HG03442 (cell line): ENCODE results near the gene GATC.
A peak's percentile ranks its signal among the peaks of the same experiment; 100 is the strongest.
"Not testable (repeated sequence)": the region's sequence is repeated elsewhere in the genome, so short reads cannot be mapped to it uniquely, and the experiment has no call there.

Source experiments
- ATAC-seq: cut with Tn5 transposase; IDR thresholded peaks from one replicate; pipeline ENCODE4 v1.9.1; 2021; ENCODE audit warnings: mild to moderate bottlenecking, moderate library complexity; ENCODE audit not compliant: unreplicated experiment

The GATC gene

DNA sequence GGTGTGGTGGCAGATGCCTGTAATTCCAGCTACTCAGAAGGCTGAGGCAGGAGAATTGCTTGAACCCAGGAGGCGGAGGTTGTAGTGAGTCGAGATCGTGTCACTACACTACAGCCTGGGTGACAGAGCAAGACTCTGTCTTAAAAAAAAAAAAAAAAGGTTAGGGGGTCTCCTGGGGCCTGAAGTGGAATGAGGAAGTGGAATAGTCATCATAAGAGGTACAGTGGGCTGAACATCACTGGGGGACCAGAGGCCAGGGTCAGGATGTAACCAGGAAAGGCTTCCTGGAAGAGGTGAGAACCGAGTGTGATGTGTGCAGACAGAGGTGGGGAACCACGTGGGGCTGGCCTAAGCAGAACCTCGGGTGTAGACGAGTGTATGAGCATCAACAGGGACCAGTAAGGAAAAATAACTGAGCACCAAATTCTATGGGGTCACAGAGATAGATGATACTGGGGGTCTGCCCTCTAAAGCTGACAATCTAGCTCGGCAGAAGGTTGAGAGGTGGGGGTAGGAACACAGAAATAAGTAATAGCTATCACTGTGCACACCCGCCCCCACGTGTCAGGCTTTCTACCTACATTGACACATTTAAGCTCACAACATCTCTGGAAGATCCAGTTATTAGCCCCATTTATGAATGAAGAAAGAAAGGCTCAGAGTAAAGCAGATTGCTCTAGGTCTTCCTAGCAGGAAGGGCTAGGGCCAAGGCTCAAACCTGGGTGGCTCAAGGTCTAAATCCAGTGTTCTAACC lies 13.3 kb upstream of the GATC start:
- no peak for ATAC-seq

DNA sequence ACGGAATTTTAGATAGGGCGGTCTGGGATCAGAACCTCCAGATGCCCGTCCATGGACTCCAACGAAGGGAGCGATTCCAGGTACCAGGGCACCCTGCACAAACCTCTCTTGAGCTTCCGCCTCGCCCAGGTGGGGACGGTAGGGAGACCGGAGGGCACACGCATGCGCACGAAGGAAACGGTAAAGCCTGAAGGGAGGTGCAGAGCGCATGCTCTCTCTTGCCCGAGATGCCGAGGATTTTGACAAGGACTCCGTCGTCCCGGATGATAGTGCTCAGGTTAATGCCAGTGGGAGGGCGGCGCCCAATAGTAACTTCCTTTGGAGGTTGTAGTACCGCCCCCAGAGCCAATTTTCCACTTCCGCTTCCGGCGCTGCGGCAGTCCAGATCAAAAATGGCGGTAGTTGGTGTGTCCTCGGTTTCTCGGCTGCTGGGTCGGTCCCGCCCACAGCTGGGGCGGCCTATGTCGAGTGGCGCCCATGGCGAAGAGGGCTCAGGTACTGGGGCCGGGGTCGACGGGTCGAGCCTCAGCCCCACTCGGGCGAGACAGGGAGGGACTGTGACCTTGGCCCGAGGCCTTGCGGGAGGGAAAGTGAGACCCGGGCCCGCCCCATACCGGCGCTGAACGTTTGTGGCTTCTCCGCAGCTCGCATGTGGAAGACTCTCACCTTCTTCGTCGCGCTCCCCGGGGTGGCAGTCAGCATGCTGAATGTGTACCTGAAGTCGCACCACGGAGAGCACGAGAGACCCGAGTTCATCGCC lies 8.3 kb upstream of the GATC start, which contains the start of gene COX6A1:
COX6A1 (plus strand) TSS at position 379 of the 760 bp plus-strand sequence; CDS start at position 393, 14 bp downstream.
- peak; percentile 94 for ATAC-seq

DNA sequence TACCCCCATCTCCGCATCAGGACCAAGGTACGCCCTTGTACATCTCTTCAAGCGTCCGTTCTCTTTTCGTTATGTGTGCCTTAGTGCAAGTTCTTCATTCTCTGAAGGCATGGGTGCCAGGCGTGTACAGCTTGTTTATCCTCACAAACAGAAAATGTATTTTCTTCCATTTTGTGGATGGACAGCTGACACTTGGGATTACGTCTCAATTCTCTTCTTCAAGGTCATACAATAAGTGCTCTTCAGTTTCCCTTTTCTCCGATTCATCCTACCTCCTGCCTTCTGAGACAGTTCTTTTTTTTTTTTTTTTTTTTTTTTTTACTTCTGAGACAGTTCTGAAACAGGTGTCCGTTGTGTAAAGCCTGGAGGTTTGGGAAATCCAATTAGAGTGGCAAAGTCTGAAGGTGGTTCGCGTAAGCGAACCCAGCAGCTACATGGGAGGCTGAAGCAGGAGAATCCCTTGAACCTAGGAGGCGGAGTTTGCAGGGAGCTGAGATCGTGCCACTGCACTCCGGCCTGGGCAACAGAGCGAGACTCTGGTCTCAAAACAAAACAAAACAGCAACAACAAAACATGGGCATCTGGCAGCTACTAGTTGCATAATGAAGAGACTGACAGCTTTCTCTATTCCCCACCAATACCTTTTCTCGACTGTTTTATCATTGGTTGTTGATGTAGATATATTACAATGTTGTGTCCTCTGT lies 7.6 kb upstream of the GATC start:
- ATAC-seq: no peak

DNA sequence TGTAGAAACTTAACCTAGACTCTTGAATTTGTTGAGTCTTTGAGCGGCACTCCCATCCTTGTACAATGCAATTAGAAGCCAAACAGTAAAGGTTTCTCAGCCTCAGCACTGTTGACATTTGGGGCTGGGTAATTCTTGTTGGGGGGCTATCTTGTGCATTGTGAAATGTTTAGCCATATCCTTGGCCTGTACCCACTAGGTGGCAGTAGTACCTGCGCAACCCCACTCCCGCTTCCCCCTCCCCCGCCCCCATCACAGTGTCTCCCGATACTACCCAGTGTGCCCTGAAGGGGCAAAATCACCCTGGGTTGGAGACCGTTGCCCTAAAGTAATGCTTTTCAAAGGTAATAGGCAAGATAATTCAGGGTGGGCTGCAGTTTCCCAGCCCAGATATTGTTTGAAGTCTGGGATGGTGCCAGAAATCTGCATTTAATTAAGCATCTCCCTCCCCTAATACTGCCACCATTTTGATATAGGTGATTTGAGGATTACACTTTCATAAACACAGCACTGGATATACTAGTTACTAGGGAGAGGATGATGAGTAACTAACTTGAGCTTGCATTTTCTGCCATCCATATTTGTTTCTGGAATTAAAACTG lies 6.5 kb upstream of the GATC start:
- ATAC-seq: no peak

DNA sequence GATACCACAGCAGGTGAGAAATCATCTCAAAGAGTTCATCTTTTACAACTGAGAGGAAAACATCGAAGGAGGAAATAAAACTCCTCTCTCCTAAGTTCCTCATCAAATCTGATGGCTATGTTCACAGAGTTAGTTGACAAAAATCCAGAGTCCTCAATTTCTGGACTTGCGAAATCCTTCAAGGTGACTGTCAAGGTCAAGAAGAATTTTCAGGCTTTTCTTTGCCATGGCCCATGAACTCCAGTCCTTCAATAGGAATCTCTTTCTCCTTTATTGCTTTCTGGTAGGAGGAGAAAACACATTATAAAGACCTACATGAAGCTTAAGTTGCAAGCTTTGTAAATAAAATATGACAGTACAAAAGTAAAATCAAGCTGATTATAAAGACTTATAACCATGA lies 1.6 kb upstream of the GATC start:
- no peak for ATAC-seq

DNA sequence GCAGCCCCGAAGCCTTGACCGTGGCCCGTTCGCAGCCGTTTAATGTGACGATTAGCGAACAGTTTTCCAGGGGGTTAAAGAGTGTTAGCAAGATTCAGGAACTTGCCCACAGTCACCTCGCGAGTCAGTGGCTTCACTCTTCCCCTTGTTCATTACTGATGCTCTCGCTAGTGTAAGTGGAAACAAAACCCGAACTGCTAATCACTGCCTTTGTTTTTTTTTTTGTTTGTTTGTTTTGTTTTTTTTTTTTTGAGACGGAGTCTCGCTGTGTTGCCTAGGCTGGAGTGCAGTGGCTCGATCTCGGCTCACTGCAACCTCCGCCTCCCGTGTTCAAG lies 567 bp downstream of the GATC start:
- not testable (repeated sequence) for ATAC-seq

DNA sequence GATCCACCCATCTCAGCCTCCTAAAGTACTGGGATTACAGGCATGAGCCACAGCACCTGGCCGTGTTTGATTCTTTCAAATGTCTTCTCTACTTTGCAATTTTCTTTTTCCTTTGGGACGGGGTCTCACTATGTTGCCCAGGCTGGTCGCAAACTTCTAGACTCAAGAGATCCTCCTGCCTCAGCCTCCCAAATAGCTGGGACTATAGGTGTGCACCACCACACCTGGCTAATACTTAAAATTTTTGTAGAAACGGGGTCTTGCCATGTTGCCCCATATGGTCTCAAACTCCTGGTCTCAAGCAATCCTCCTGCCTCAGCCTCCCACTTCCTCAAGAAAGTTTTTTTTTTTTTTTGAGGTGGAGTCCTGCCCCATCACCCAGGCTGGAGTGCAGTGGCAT lies 1.7 kb downstream of the GATC start:
- no peak for ATAC-seq

DNA sequence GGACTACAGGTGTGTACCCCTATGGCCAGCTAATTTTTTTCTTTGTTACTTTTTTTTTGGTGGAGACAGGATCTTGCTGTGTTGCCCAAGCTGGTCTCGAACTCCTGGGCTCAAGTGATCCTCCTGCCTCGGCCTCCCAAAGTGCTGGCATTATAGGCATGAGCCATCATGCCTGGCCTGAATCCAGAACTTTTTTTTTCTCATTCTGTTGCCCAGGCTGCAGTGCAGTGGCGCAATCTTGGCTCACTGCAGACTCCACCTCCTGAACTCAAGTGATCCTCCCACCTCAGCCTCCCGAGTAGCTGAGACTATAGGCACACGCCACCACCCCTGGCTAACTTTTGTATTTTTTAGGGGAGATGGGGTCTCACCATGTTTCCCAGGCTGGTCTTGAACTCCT lies 6.3 kb downstream of the GATC start:
- ATAC-seq: not testable (repeated sequence)

DNA sequence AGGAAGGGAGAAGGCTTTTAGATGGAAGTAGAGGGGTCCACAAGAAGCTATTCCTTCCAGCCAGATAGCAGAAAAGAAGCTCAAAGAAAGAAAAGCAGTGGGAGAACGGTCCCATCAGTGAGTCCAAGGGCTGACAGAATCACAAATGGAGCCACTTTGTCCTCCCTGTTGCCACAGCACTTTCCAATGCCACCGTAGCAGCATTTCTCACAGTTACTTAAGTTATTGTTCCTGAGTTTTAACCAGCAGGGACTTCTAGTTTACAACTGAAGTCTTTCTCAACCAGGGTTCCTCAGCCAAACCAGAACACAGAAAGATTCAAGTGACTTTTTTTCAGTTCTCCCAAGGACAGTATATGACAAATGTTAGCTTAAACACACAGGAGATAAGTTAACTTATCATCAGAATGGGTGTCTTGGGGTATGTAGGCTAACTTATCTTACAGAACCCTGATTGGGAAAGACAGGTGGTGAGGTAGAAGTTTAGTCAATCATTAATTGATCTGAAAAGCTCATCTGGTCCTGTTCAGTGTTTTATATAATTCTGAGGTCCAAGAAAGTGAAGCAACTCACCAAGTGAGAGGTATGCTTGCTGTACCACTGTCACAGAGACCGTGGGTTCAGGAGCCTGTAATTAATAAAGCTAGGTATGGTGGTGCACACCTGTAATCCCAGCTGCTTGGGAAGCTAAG lies 7.0 kb downstream of the GATC start:
- ATAC-seq: no peak

DNA sequence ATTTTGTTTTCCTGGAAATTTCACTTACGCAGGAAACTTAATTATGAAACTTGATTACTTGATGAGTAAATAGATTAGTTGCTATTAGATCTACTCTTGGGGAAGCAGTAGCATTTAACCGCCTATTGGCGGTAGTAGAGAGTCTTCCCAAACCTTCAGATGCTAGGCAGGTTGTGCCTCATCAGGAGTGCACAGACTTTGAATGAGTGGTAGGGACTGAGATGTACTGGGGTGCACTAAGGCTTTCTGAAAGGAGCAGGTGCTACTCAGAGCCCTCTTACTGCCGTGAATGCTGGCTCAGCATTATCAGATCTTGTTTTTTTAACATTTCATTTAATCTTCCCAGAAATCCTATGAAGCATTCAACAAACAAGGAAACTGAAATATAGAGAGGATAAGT lies 7.7 kb downstream of the GATC start:
- ATAC-seq: no peak

DNA sequence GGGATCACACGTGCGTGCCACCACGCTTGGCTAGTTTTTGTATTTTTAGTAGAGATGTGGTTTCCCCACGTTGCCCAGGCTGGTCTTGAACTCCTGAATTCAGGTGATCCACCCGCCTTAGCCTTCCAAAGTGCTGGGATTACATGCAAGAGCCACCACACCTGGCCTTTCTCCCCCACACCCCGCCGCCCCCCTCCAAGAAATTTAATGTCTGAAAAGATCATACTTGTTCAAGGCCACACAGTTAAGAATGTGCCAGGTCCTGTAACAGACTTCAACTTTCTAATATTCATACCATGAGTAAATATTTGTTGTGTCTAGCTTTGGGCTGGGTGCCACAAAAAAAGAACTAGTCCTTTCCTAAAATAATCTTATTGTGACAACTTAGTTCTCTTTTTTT lies 9.1 kb downstream of the GATC start:
- ATAC-seq: no peak

DNA sequence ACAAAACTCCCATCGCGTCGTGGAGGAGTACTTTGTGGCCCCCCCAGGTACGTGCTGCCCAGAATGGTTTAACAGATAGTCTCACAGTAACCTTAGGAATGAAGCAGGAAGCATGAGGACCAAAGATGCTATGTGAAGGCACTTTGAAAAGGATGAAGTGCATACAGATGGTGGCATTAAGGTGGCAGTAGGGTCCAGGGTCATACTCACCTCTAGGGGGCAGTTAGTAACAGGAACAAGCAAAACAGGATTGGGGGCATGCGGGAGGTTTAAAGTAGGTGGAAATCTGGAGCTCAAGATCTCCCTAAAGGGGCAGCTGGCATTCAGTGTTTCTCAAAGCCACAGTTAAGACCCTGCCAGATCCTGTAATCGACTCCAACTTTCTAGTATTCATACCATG lies 10.9 kb downstream of the GATC start:
- no peak for ATAC-seq

DNA sequence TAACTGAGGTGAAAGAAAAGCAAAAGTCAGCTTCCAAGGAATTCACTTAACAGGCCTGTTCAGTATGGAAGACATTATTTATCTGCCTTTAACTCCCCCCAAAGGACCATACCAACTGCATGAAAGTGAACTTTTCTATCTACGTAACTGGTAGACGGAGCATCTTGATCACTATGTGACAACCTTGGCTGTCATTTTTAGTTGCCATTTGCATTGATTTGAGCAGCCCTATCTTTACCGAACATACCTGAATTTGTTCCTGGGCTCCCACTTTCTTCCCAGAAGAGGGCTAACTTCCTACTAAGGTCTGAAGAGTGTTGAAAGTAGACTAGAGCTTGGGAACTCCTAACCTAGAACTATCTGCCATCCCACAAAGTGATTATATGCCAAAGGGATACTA lies 13.9 kb downstream of the GATC start:
- no peak for ATAC-seq

DNA sequence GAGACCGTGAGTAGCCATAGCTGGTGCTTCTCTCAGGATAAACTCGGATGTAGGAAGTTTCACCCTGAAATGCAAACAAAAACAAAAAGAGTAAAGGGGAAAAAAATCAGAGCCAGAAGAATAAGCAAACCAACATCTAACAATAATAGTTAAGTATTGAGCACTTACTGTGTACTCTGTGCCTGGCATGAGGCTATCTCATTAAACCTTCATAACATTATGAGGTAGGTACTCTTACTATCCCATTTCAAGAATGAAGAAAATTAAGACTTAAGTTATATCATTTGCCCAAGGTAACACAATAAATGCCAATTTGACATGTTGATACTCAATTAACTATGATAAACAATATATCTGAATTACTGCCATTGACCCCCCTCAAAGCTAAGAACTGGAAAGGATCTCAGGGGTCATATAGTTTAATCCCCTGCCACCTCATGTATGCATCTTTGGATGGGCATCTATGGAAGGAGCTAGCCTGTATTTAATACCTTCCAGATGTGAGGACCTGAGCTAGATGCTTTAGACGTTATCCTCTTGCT lies 15.9 kb downstream of the GATC start:
- ATAC-seq: no peak

DNA sequence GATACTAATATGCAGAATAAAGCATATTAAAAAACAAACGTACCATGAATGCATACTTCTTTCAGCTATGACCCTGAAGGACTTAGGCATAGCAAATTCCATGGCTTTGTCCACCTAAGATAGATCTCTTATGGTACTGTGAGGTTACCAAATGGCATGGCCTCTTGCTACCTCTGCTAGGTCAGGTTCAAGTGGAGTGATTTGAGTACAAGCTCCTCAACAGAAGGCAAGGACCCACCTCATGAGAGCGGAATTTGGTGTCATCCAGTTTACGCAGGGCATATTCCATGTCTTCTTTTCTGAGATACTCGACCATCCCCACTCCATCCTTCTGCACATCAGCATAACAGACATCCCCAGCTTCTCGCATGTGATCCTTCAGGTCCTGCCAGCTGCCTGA lies 17.5 kb downstream of the GATC start:
- no peak for ATAC-seq

DNA sequence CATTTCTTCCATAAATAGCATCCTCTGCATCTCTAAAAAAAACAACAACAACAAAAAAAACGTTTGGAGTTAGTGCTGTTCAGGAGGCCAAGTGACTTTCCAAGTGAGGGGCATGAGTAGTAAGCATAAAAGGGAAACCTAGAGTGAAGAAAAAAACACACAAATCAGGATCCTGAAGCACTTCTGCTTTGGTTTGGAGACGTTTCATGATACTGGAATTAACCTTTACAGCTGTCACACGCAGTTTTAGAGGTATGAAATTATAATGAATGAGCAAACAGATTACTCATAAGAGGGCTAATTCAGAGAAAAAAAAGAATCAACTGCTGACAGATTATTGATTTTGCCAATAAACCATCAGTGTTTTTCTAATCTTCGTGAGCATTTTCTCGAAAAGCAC lies 19.5 kb downstream of the GATC start:
- no peak for ATAC-seq

DNA sequence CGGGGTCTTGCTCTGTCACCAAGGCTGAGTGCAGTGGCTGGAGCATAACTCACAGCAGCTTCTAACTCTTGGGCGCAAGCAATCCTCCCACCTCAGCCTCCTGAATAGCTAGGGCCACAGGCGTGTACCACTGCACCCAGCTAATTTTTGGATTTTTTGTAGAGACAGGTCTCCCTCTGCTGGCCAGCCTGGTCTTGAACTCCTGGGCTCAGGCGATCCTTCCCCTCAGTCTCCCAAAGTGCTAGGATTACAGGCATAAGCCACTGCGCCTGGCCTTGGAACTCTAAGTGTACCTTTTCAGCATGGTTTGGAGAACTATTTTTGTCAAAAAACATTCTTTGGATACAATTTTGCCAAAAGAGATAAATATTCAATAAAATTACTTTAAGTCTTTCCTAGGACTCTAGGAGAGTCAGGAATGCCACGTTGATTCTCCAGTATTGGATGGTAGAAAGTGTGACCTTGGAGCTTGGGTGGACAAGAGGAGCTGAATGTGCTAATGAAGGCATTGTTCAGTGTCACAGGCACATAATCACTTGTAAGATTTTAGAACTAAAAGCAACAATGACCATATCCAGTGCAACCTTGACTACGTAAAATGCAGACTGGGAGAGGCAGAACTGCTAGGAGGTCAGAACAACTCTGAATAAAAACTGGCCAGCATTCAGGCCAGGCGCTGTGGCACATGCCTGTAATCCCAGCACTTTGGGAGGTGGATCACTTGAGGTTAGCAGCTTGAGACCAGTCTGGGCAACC lies 20.5 kb downstream of the GATC start:
- no peak for ATAC-seq

DNA sequence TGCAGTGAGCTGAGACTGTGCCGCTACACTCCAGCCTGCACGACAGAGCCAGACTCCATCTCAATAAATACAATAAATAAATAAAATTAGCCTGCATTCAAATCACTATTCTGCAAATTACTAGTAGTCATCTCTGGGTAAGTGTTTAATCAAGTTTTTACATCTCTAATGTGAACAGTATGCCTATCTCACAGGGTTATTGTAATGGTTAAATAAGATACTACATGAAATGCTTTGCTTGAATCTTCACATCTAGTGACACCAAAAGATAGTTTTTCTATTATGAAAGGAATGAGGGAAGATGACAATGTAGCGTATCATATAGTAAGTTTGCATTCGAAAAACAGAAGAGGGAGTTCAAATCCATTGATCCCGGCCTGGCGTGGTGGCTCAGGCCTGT lies 21.2 kb downstream of the GATC start:
- no peak for ATAC-seq

DNA sequence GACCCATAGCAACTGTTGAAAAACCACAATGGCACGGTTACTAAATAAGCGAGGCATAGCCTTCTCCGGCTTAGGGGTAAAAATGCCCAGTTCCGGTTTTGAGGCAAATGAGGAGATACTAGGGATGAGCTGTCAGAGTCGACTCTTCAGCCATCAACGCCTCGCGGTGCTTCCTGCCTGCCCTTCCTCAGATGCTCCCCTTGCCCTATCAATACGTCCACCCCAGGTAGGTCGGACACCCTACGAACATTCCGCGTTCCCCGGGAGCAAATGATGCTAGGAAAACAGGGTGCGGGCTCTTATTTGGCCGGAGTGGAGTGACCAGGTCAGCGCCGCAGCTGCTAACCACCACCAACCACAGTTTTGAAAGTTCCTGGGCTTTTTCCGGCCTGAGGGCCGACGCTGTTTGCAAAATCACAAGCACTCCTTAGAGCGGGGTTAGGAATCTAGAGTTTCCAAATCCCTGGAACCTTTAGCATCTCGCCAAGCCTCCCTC lies 22.1 kb downstream of the GATC start:
- no peak for ATAC-seq
